HEK293 (cell line): ENCODE measurements around the gene ABHD12.

Experiments used
- CTCF ChIA-PET: fragments of 350-600 bp; formaldehyde crosslinking; extraction: SDS; loops from one replicate; lab custom pipeline; 2021; ENCODE audit warnings: antibody characterized with exemption; lab: Yijun Ruan, JAX
- POLR2A ChIA-PET: fragments of 300-600 bp; formaldehyde crosslinking; extraction: SDS; loops from one replicate; lab custom pipeline; 2020; ENCODE audit warnings: antibody characterized with exemption, inconsistent platforms; lab: Yijun Ruan, JAX
- H3K27ac ChIP-seq: fragments of 200-500 bp; sonication (Bioruptor generic); 2 replicates; pipeline ENCODE4 v1.5.1; 2014; ENCODE audit warnings: low read depth, low read length, control low read depth, inconsistent platforms; ENCODE audit errors: extremely low read depth
- H3K36me3 ChIP-seq, 2 experiments: fragments of 200-500 bp in 1 of 2; sonication (Bioruptor generic) in 1 of 2; 1 replicate in 1 of 2; 2 replicates in 1 of 2; pipeline ENCODE4 v1.5.1; 2014 to 2017; ENCODE audit warnings: inconsistent platforms in 2 of 2, low read length in 2 of 2; ENCODE audit not compliant: control insufficient read depth in 2 of 2, insufficient read depth in 1 of 2
- H3K4me1 ChIP-seq: fragments of 200-500 bp; sonication (Bioruptor generic); 2 replicates; pipeline ENCODE4 v1.5.1; 2014; ENCODE audit warnings: mild to moderate bottlenecking, low read length, inconsistent platforms; ENCODE audit not compliant: control insufficient read depth, insufficient read depth
- H3K4me3 ChIP-seq: 2 replicates; pipeline ENCODE4 v1.5.1; 2011; ENCODE audit warnings: low read depth, mild to moderate bottlenecking, control low read depth, low read length, moderate library complexity
- H3K9me3 ChIP-seq: fragments of 200-500 bp; sonication (Bioruptor generic); 2 replicates; pipeline ENCODE4 v1.5.1; 2014; ENCODE audit warnings: low read depth, low read length, inconsistent platforms; ENCODE audit not compliant: control insufficient read depth, insufficient read depth
- KLF1 ChIP-seq: fragments of 450-650 bp; formaldehyde crosslinking; IDR thresholded peaks from 2 replicates; pipeline ENCODE4 v1.5.1; 2016; ENCODE audit warnings: missing biosample characterization, missing genetic modification characterization
- OSR2 ChIP-seq: fragments of 450-650 bp; formaldehyde crosslinking; IDR thresholded peaks from 2 replicates; pipeline ENCODE4 v1.5.1; 2016; ENCODE audit warnings: missing biosample characterization, missing genetic modification characterization
- ZBTB20 ChIP-seq: fragments of 450-650 bp; formaldehyde crosslinking; IDR thresholded peaks from 2 replicates; pipeline ENCODE4 v1.5.1; 2016; ENCODE audit warnings: missing biosample characterization, missing genetic modification characterization
- ZBTB21 ChIP-seq: fragments of 450-650 bp; formaldehyde crosslinking; IDR thresholded peaks from 2 replicates; pipeline ENCODE4 v1.5.1; 2017; ENCODE audit warnings: missing biosample characterization, missing genetic modification characterization
- ZBTB48 ChIP-seq: fragments of 450-650 bp; formaldehyde crosslinking; IDR thresholded peaks from 2 replicates; pipeline ENCODE4 v1.5.1; 2016; ENCODE audit warnings: missing biosample characterization, missing genetic modification characterization
- ZNF16 ChIP-seq: fragments of 450-650 bp; formaldehyde crosslinking; IDR thresholded peaks from 2 replicates; pipeline ENCODE4 v1.5.1; 2016; ENCODE audit warnings: low read depth, missing biosample characterization, missing genetic modification characterization
- ZNF366 ChIP-seq: fragments of 450-650 bp; formaldehyde crosslinking; conservative IDR thresholded peaks from 2 replicates; pipeline ENCODE4 v1.5.1; 2016; ENCODE audit warnings: missing biosample characterization, missing genetic modification characterization
- ZNF394 ChIP-seq: fragments of 450-650 bp; formaldehyde crosslinking; IDR thresholded peaks from 2 replicates; pipeline ENCODE4 v1.5.1; 2016; ENCODE audit warnings: missing biosample characterization, missing genetic modification characterization, mild to moderate bottlenecking, moderate library complexity, borderline replicate concordance
- TF ChIP-seq, protein P1 (sequence below): fragments of 450-650 bp; formaldehyde crosslinking; IDR thresholded peaks from 2 replicates; pipeline ENCODE4 v1.5.1; 2016; ENCODE audit warnings: missing biosample characterization, missing genetic modification characterization
- TF ChIP-seq, protein P2 (sequence below): fragments of 450-650 bp; formaldehyde crosslinking; IDR thresholded peaks from 2 replicates; pipeline ENCODE4 v1.5.1; 2016; ENCODE audit warnings: missing biosample characterization, missing genetic modification characterization
- TF ChIP-seq, protein P3 (sequence below): fragments of 450-650 bp; formaldehyde crosslinking; IDR thresholded peaks from 2 replicates; pipeline ENCODE4 v1.5.1; 2016; ENCODE audit warnings: missing biosample characterization, missing genetic modification characterization

The ABHD12 gene

DNA sequence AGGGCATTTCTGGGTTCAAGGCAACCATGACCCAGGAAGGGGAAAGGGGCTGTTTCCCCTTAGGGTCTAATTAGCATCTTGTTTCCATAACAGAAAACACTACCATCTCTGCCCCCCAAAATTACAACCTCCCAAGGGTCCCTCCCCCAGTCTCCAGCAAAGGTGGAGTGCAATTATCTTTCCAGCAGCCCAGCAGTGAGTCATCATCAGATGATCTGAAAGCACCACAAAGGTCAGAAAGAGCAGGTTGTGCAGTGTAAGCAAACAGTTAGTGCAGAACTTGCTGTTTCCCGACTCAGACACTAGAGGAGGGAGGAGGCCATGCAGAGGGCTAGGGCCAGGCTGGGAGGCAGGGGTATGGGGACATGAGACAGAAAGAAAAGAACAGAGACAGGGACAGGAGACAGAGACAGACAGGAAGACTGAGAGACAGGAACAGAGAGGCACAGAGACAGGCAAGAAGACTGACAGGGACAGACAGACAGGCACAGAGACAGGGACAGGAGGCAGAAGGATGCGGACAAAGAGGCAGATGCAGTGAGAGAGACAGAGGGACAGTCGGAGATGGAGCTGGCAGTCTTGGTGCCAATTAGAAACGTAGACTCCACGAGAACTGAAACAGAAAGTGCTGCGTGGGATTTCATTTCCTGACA is 80.2 kb downstream of the ABHD12 start (continued):
- TF ChIP-seq ZNF366 (tag by site-specific recombination) (peak; percentile 78), ZBTB21 (tag by site-specific recombination) (peak; percentile 34; the same call in 1 of the 2 replicates), OSR2 (tag by site-specific recombination) (peak; percentile 20; the same call in 1 of the 2 replicates)
- TF ChIP-seq, protein P1, sequence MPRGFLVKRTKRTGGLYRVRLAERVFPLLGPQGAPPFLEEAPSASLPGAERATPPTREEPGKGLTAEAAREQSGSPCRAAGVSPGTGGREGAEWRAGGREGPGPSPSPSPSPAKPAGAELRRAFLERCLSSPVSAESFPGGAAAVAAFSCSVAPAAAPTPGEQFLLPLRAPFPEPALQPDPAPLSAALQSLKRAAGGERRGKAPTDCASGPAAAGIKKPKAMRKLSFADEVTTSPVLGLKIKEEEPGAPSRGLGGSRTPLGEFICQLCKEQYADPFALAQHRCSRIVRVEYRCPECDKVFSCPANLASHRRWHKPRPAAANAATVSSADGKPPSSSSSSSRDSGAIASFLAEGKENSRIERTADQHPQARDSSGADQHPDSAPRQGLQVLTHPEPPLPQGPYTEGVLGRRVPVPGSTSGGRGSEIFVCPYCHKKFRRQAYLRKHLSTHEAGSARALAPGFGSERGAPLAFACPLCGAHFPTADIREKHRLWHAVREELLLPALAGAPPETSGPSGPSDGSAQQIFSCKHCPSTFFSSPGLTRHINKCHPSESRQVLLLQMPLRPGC: no peak
- TF ChIP-seq, protein P2, sequence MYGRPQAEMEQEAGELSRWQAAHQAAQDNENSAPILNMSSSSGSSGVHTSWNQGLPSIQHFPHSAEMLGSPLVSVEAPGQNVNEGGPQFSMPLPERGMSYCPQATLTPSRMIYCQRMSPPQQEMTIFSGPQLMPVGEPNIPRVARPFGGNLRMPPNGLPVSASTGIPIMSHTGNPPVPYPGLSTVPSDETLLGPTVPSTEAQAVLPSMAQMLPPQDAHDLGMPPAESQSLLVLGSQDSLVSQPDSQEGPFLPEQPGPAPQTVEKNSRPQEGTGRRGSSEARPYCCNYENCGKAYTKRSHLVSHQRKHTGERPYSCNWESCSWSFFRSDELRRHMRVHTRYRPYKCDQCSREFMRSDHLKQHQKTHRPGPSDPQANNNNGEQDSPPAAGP: peak; percentile 87; the same call in 1 of the 2 replicates

DNA sequence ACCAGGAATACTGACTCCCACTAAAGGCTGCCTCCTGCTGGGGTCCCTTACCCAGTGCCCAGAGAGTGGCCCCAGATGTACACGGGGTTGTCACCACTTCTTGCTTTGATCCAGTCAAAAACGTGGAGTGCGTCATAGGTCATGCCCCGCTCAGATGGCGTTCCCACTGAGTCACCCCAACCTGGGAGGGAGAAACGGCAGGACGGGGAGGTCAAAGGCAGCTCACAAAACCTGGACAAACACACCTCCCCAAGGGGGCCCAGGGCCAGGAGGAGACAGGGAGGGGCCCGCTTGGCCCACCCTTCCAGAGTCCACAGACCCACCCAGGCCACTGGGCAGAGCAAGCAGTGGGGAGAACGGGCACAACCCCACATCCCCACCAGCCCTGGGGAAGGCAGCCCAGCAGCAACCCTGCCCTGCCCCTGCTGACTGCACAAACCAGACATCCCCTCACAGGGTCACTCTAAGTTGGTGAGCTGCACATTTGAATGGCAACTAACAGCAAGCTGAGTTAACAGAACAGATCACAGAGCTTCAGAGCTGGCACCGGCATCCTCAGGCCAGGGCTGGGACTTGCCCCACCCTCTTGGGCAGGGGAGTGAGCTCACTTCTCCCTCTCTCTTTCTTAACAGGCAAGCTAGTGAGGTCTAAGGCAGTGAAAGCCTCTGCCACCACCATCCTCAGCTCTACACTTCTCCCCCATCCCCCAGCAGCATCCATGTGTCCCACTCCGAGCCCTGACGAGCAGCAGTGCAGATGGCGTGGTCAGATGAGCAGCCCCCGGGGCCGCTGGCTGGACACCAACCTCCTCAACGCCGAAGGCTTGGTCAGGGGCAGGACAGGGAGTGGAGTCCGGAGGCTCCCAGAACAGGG is 81.0 kb downstream of the ABHD12 start:
- H3K9me3 ChIP-seq: no peaks in the 10 kb centered on the region
- H3K4me1 ChIP-seq: peaks cover 7% of the 10 kb centered on the region
- CTCF ChIA-PET: interaction anchor here (0.6 to 1.8 kb wide), 3 partner anchors 11 to 90 kb away, joined by 3 to 8 read pairs (median 4); no protein-coding TSS in a partner anchor
- TF ChIP-seq, protein P2: peak; percentile 69; the same call in 1 of the 2 replicates
- TF ChIP-seq ZBTB48 (peak; percentile 66; the same call in 1 of the 2 replicates), ZBTB20 (peak; percentile 41), ZNF16 (tag by site-specific recombination) (no peak), KLF1 (tag by site-specific recombination) (peak; percentile 78), ZNF394 (tag by site-specific recombination) (0 out of 2 replicates have a peak, but pooled peaks have one; percentile 10)
- TF ChIP-seq, protein P3, sequence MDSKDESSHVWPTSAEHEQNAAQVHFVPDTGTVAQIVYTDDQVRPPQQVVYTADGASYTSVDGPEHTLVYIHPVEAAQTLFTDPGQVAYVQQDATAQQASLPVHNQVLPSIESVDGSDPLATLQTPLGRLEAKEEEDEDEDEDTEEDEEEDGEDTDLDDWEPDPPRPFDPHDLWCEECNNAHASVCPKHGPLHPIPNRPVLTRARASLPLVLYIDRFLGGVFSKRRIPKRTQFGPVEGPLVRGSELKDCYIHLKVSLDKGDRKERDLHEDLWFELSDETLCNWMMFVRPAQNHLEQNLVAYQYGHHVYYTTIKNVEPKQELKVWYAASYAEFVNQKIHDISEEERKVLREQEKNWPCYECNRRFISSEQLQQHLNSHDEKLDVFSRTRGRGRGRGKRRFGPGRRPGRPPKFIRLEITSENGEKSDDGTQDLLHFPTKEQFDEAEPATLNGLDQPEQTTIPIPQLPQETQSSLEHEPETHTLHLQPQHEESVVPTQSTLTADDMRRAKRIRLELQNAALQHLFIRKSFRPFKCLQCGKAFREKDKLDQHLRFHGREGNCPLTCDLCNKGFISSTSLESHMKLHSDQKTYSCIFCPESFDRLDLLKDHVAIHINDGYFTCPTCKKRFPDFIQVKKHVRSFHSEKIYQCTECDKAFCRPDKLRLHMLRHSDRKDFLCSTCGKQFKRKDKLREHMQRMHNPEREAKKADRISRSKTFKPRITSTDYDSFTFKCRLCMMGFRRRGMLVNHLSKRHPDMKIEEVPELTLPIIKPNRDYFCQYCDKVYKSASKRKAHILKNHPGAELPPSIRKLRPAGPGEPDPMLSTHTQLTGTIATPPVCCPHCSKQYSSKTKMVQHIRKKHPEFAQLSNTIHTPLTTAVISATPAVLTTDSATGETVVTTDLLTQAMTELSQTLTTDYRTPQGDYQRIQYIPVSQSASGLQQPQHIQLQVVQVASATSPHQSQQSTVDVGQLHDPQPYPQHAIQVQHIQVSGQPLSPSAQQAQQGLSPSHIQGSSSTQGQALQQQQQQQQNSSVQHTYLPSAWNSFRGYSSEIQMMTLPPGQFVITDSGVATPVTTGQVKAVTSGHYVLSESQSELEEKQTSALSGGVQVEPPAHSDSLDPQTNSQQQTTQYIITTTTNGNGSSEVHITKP (tag by site-specific recombination): no peak
- TF ChIP-seq, all 188 proteins: peak for 5
- H3K4me3 ChIP-seq: no peak overlapping the region
- H3K36me3 ChIP-seq: peaks cover 9 to 26% of the 10 kb centered on the region in 2 experiments; a peak in 2 of 3 replicates
- no peak overlapping the region for H3K27ac ChIP-seq
- POLR2A ChIA-PET: interaction anchor here (0.5 to 1.0 kb wide), 4 partner anchors 79 to 98 kb away, joined by 3 to 9 read pairs (median 8); partner anchors contain the start of gene GINS1
